GM20000 (cell line): ENCODE results near the gene ETFRF1.

Source experiments
- DNase-seq: peaks from one replicate; pipeline ENCODE4 v3.0.0; 2012; ENCODE audit warnings: low spot score
- TF ChIP-seq, protein P1 (sequence below): IDR thresholded peaks from 2 replicates; pipeline ENCODE4 v1.5.1; 2012; ENCODE audit warnings: mild to moderate bottlenecking, control low read depth; ENCODE audit errors: extremely low read depth, missing control alignments

Gene ETFRF1

DNA sequence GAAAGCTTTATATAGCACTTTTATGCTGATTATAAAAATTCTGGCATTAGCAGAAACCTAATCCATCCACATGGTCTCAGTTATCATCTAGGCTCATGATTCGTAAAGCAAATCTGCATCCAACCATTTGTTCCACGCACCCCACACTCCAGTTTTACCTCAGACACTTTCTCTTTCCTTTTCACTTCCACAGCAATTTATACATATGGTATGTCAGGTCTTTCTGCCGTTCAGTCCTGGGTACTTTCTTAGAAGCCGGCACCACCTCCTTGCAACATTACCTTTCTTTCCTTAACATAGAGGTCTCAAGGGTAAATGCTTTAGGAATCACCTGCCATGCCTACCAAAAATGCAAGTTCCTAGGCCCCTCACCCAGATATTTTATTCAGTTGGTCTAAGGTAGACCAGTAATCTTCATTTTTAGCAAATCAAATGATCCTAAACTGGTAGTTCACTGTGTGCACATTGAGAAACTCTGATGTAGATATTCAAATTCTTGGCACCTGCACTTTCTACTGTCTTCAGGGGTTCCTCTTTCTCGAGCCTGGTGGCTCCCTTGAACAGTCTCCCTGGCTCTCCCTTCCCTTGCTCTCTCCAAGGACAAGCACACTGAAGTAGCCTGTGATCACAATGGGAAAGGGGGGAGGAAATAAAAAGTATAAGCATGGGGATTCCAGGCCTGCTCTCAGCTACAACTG is 58.5 kb downstream of the ETFRF1 start:
- TF ChIP-seq, protein P1, sequence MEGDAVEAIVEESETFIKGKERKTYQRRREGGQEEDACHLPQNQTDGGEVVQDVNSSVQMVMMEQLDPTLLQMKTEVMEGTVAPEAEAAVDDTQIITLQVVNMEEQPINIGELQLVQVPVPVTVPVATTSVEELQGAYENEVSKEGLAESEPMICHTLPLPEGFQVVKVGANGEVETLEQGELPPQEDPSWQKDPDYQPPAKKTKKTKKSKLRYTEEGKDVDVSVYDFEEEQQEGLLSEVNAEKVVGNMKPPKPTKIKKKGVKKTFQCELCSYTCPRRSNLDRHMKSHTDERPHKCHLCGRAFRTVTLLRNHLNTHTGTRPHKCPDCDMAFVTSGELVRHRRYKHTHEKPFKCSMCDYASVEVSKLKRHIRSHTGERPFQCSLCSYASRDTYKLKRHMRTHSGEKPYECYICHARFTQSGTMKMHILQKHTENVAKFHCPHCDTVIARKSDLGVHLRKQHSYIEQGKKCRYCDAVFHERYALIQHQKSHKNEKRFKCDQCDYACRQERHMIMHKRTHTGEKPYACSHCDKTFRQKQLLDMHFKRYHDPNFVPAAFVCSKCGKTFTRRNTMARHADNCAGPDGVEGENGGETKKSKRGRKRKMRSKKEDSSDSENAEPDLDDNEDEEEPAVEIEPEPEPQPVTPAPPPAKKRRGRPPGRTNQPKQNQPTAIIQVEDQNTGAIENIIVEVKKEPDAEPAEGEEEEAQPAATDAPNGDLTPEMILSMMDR = no peak
- DNase-seq = no peak

DNA sequence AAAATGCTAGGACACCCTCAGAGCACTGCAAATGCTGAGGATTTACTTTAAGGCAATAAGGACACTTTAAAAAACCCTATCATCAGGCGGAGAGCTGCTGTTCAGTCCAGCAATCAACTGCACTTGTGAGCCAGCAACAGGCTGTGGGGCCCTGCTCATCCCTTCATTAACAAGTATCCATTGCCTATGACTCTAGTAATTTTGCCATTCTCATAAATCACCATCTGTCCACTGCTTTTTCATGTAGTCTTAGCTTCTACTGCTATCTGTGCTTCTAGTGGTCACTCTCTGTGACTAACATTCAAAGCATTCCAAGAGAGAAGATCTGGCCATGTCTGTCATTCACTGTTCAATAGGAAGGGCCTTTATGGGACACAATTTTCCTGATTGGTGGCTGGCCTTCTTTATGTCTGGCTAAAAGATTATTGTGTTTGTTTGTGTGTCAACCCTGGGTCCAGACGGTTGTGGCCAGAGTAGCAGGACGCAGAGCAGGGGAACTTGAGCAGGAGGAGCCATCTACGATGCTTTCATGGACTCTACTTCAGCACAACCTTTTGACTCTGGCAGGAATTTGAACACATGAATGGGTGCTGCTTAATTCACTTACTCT is 59.3 kb downstream of the ETFRF1 start:
- no peak for DNase-seq
- TF ChIP-seq, protein P1 = no peak
